NCI-H1417 treated with DMSO at 0.1 percent for 48 hours (cell line): ENCODE data around the gene TPD52L2.
"Not testable (repeated sequence)": the region's sequence is repeated elsewhere in the genome, so short reads cannot be mapped to it uniquely, and the experiment has no call there.

Experiments used
- DNase-seq: peaks from one replicate; lab custom pipeline; 2025; lab: John Stamatoyannopoulos, UW

The TPD52L2 gene

GRCh38 chr20:63855363-63856097 lies 9.5 kb upstream of the TPD52L2 start:
- no peak for DNase-seq

- no peak for DNase-seq
These were observed 9.0 kb upstream of the TPD52L2 start for GRCh38 chr20:63856098-63856511.

GRCh38 chr20:63857764-63858392 lies 7.2 kb upstream of the TPD52L2 start:
- DNase-seq, result no peak

DNA sequence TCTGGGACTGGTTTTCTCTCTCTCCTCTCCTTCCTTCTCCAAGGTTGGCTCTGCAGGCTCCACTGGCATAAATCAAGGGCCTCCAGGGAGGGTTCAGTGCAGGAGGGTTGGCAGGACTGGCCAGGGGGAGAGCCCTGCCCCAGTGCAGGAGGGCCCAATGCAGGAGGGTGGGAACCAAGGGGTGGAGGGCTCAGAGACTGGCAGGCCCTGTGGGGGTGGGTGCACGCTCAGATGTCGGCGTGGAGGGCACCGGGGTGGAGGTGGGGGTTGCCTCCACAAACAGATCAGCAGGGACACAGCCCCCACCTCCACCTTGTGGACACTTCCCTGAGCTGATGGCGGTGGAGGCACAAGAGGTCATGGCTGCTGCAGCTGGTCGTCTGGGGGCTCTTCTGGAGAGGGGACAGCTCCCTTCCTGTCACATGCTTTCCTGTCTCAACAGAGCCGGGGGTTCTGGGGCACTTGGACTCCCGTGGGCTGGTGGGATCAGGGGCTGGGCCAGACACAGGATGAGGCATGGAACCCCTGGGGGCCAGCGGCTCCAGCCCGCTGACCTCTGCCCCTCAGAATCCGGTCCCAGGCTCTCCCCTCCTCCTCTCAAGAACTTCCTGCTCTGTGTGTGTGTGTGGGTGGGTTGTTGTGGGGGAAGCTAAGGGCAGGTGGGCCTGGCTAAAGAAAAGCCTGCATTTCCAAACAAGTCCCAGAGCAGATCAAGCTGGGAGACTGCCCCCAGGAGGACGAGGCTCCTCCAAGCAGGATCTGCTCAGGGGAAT lies 6.5 kb upstream of the TPD52L2 start:
- no peak for DNase-seq

- no peak for DNase-seq
These were observed 5.8 kb upstream of the TPD52L2 start for GRCh38 chr20:63859166-63859699.

DNA sequence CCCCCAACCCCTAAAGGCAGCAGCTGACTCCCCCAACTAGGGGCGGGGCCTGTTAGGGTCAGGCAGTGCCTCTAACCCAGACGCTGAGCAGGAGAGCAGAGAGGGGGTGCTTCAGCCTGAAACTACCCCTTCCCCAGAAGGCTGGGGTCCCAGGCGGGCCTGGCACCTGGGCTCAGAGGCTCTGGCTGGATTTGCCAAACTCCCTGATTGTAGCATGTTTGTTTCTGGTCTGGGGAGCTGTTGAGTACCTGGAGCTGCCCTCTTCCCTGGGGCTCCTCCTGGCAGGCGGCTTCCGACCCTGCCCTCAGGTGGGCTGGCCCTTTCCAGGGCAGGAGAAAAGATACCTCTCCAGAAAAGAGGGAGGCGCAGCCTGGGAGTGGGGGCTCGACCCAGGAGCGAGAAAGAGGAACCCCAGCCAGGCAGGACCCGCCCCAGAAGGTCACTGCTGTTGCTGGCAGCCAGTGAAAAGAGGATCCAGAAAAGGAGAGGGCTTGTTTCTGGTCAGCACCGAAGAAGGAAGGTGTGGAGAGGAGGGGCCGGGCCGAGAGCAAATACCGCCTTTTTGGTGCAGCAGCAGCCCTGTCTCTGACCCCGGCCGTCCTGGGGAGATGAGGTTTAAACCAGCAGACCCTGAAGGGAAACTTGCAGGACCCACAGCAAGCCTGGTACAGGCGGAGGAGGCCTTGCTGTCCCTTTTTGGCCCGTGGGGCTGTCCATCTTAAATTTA lies 4.6 kb upstream of the TPD52L2 start:
- no peak for DNase-seq

DNA sequence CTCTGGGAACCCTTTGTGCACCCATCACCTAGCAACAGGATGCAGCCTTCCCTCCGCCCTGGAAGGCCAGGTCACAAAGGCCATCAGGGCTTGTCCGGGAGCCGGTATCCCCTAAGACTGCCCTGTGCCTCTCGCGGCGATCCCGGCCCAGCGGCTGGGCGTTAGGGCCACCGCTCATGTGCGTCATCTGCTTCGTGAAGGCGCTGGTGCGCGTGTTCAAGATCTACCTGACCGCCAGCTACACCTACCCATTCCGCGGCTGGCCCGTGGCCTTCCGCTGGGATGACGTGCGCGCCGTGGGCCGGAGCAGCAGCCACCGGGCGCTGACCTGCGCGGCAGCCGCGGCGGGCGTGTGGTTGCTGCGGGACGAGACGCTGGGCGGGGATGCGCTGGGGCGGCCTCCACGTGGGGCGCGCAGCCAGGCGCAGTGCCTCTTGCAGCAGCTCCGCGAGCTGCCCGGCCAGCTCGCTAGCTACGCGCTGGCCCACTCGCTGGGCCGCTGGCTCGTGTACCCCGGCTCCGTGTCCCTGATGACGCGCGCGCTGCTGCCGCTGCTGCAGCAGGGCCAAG lies 3.6 kb upstream of the TPD52L2 start, which contains the start of gene ABHD16B:
ABHD16B (plus strand) TSS at position 134 of the 570 bp plus-strand sequence; CDS start at position 177, 43 bp downstream.
- no peak for DNase-seq

DNA sequence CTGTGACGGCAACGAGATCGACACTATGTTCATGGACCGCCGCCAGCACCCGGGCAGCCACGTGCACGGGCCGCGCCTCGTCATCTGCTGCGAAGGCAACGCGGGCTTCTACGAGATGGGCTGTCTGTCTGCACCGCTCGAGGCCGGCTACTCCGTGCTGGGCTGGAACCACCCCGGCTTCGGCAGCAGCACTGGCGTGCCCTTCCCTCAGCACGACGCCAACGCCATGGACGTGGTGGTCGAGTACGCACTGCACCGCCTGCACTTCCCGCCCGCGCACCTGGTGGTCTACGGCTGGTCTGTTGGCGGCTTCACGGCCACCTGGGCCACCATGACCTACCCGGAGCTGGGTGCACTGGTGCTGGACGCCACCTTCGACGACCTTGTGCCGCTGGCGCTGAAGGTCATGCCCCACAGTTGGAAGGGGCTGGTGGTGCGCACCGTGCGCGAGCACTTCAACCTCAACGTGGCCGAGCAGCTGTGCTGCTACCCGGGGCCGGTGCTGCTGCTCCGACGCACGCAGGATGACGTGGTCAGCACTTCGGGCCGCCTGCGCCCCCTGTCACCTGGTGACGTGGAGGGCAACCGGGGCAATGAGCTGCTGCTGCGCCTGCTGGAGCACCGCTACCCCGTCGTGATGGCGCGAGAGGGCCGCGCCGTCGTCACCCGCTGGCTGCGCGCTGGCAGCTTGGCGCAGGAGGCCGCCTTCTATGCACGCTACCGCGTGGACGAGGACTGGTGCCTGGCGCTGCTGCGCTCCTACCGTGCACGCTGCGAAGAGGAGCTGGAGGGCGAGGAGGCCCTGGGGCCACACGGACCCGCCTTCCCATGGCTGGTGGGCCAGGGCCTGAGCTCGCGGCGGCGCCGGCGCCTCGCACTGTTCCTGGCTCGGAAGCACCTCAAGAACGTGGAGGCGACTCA lies 2.8 kb upstream of the TPD52L2 start:
- no peak for DNase-seq

DNA sequence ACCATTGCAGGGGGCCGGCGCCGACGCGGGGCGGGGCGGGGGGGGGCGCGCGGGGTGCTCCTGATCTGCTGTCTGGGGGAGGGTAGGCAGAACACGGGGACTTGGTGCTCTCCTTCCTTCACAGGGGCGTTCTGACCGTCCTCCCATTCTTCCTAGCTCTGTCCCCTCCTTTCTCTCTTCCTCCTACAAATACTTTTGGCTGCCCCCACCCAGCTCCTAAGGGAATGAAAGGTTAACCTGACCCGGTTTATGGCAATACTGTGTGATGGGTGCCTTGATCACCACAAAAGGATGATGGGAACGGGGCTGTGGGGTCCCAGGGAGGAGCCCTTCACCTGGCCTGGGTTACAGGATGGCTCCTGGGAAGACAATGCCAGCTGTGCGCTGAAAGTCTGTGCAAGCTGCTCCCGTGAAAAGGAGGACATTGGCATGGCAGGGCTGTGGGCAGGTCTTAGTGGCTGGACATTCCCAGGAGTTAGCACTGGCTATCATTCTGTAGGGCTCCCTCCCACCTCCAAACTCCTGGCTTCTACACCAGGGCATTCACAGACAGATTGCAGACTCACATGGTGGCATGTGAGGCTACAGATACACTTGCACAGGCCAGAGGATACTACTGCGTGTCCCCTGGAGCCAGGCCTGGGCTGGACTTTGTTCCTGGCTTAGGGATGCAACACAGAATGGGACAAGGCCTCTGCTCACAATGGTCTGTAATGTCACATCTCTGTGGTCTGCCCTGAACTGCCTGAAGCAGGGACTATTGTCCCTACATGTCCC lies 1.9 kb upstream of the TPD52L2 start:
- no peak for DNase-seq

GRCh38 chr20:63863798-63864544 lies 1.1 kb upstream of the TPD52L2 start:
- DNase-seq, result peak; percentile 58

DNA sequence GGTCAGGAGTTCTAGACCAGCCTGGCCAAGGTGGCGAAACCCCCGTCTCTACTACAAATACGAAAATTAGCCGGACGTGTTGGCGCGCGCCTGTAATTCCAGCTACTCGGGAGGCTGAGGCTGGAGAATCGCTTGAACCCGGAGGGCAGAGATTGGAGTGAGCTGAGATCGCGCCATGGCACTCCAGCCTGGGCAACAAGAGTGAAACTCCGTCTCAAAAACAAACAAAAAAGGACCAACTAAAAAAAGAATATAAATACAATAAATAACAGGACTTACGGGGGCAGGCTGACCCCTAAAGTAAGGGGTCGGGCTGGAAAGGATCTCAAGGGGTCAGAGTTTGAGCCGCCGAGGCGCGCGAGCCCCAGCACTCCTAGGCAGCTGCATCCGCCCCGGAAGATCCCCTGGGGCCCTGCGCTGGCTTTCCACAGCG lies 509 bp upstream of the TPD52L2 start:
- DNase-seq, result no peak

DNA sequence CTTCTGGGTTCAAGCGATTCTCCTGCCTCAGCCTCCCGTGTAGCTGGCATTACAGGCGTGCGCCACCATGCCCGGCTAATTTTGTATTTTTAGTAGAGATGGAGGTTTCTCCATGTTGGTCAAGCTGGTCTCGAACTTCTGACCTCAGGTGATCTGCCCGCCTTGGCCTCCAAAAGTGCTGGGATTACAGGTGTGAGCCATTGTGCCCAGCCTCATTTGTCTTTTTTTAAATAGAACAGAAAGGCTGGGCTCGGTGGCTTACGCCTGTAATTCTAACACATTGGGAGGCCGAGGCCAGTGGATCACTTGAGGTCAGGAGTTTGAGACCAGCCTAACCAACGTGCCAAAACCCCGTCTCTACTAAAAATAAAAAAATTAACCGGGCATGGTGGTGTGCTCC lies 2.0 kb downstream of the TPD52L2 start:
- not testable (repeated sequence) for DNase-seq

DNA sequence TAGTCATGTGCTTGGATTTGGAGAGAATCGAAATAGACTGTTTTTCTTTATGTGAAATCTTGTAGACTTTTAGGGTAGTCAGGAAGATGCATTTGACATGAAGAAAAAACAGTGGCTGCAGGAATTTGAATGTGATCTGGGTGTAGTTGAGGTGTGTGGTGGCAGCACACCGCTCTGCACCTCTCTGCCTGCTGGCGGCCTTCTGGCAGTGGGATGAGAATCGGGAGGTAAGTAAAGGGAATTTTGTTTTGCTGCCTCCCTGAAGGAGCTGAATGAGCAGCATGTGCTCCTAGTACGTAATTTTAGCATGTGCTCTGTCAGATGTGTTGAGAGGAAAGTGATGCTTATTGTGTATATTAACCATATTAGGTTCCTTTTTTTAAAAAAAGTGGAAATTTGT lies 3.2 kb downstream of the TPD52L2 start:
- DNase-seq, result no peak

GRCh38 chr20:63873477-63873971 lies 8.5 kb downstream of the TPD52L2 start:
- no peak for DNase-seq

- not testable (repeated sequence) for DNase-seq
These were observed 9.2 kb downstream of the TPD52L2 start for GRCh38 chr20:63874241-63874640.

- DNase-seq, result no peak
These were observed 11.5 kb downstream of the TPD52L2 start for GRCh38 chr20:63876489-63877036.

DNA sequence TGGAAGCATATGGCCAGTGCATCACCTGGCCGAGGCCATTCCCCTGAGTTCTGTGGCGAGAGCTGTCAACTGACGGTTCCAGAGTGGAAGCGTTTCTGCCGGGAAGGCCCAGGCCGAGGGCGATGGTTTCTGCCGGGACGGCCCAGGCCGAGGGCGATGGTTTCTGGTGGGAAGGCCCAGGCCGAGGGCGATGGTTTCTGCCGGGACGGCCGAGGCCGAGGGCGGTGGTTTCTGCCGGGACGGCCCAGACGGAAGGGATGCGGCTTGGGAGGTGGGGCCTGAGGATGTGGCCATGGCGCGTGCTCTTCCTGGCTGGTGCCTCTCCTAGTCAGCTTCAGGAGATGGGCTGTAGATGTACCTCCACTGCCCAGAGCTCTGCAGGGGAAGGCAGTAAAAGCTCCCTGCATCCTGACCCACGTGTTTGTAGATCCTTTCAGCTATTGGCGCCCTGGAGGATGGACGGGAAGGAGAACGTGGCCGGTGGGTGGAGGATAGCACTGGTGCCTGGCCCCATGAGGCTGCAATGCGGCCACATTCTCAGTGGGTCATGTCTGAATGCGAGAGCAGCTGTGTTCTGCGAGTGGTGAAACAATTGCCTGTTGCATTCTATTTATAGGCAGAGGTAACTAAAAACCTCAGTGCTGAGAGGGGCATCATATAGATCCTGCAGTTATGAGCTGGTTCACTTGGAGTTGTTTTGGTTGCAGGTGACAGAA lies 12.8 kb downstream of the TPD52L2 start:
- DNase-seq, result no peak
